Transverse colon (tissue), 4 donors: ENCODE measurements around the gene ACVR1.

Source experiments
- CTCF ChIP-seq, 5 experiments: fragments of 200-600 bp in 3 of 5; fragments of 450-650 bp in 2 of 5; sonication (generic) in 3 of 5; IDR thresholded peaks; 1 replicate in 2 of 5; 2 replicates in 3 of 5; pipeline ENCODE4 v1.5.1; 2016 to 2017; ENCODE audit warnings: antibody characterized with exemption in 5 of 5, inconsistent platforms in 3 of 5, mild to moderate bottlenecking in 2 of 5, moderate library complexity in 1 of 5
- EP300 ChIP-seq: sonication (generic); formaldehyde crosslinking; IDR thresholded peaks from one replicate; pipeline ENCODE4 v1.6.1; 2017; ENCODE audit warnings: antibody characterized with exemption, low read depth
- POLR2A ChIP-seq: fragments of 450-650 bp; IDR thresholded peaks from one replicate; pipeline ENCODE4 v1.6.1; 2016; ENCODE audit warnings: antibody characterized with exemption, mild to moderate bottlenecking, moderate library complexity
- POLR2AphosphoS5 ChIP-seq, 3 donors: sonication (generic); formaldehyde crosslinking; IDR thresholded peaks; one replicate each; pipeline ENCODE4 v1.6.1; 2016; ENCODE audit warnings: antibody characterized with exemption in 3 of 3

- TF ChIP-seq CTCF (IDR thresholded peaks at IDR 0.05) (peak in 3 of 5 experiments; percentile 19 to 31 (median 20)), POLR2AphosphoS5 (IDR thresholded peaks at IDR 0.05) (peak; percentile 76 to 87 (median 84)), POLR2A (peak; percentile 78), EP300 (no peak)
Measured at GRCh38 chr2:157876066-157876785, at the start of gene ACVR1.
